H1 (cell line): ENCODE data around the gene QSOX2. TPM values are rescaled to one million over a fixed set of nuclear protein-coding genes. Genes with fewer than 3 reads are reported as not detected.
"Not testable (repeated sequence)": the region's sequence is repeated elsewhere in the genome, so short reads cannot be mapped to it uniquely, and the experiment has no call there.

Source experiments
- CTCF ChIA-PET: fragments of 300-600 bp; sonication (Branson Sonifier 250); formaldehyde crosslinking; loops from one replicate; lab custom pipeline; 2021; ENCODE audit not compliant: partially characterized antibody; lab: Charles Lee
- POLR2A ChIA-PET: fragments of 300-600 bp; sonication (Branson Sonifier 250); formaldehyde crosslinking; loops from one replicate; lab custom pipeline; 2021; ENCODE audit warnings: inconsistent platforms; ENCODE audit not compliant: partially characterized antibody; lab: Charles Lee
- DNase-seq, 2 experiments: peaks; one replicate each; pipeline versions ENCODE4 v3.0.0 to v3.0.0-alpha.2; 2010 to 2022; ENCODE audit warnings: low spot score in 2 of 2, low read depth in 1 of 2, mixed read lengths in 1 of 2
- FAIRE-seq: peaks from 2 replicates; lab custom pipeline; 2011; peaks lifted over from hg19 to GRCh38; lab: Jason Lieb, UNC
- H2AFZ ChIP-seq: 2 replicates; pipeline ENCODE4 v1.8.1; 2012; ENCODE audit warnings: low read length, inconsistent platforms
- H2AK5ac ChIP-seq: 2 replicates; pipeline ENCODE4 v1.6.1; 2013; ENCODE audit warnings: low read depth, low read length
- H2BK120ac ChIP-seq: replicated peaks from 2 replicates; pipeline ENCODE3; 2013; ENCODE audit warnings: low read depth, low read length, inconsistent platforms
- H2BK12ac ChIP-seq: 2 replicates; pipeline ENCODE4 v1.6.1; 2013; ENCODE audit warnings: low read depth, low read length
- H2BK15ac ChIP-seq: 2 replicates; pipeline ENCODE4 v1.6.1; 2013; ENCODE audit warnings: low read length
- H2BK20ac ChIP-seq: 2 replicates; pipeline ENCODE4 v1.6.1; 2013; ENCODE audit warnings: low read length
- H2BK5ac ChIP-seq: 2 replicates; pipeline ENCODE4 v1.6.1; 2013; ENCODE audit warnings: low read depth, low read length
- H3K14ac ChIP-seq: 2 replicates; pipeline ENCODE4 v1.6.1; 2013; ENCODE audit warnings: inconsistent platforms; ENCODE audit not compliant: insufficient read length
- H3K18ac ChIP-seq: 2 replicates; pipeline ENCODE4 v1.6.1; 2013; ENCODE audit warnings: low read length; ENCODE audit errors: extremely low read depth
- H3K23ac ChIP-seq: 2 replicates; pipeline ENCODE4 v1.6.1; 2013; ENCODE audit warnings: inconsistent platforms; ENCODE audit not compliant: insufficient read length
- H3K23me2 ChIP-seq: 2 replicates; pipeline ENCODE4 v1.6.1; 2013; ENCODE audit warnings: low read depth, low read length
- H3K27ac ChIP-seq: 2 replicates; pipeline ENCODE4 v1.6.1; 2011; ENCODE audit warnings: low read depth, low read length, inconsistent platforms
- H3K27me3 ChIP-seq, 4 experiments: replicated peaks in 1 of 4; 1 replicate in 1 of 4; 2 replicates in 3 of 4; pipeline versions ENCODE4 v1.6.1 to v1.8.1; 2011 to 2013; ENCODE audit warnings: low read length in 3 of 4, mild to moderate bottlenecking in 3 of 4, inconsistent platforms in 2 of 4, mixed read lengths in 2 of 4, moderate library complexity in 1 of 4; ENCODE audit not compliant: control insufficient read depth in 3 of 4, insufficient read depth in 3 of 4; ENCODE audit errors: extremely low read depth in 1 of 4
- H3K36me3 ChIP-seq, 4 experiments: 2 replicates each; pipeline versions ENCODE4 v1.6.1 to v1.8.1; 2011 to 2013; ENCODE audit warnings: mild to moderate bottlenecking in 4 of 4, low read length in 3 of 4, moderate library complexity in 2 of 4, control low read depth in 1 of 4, inconsistent platforms in 1 of 4; ENCODE audit not compliant: insufficient read depth in 4 of 4, control insufficient read depth in 2 of 4
- H3K4ac ChIP-seq: replicated peaks from 2 replicates; pipeline ENCODE3; 2013; ENCODE audit warnings: low read length, low read depth, mixed read lengths, inconsistent platforms; ENCODE audit not compliant: insufficient read length
- H3K4me1 ChIP-seq, 4 experiments: replicated peaks in 1 of 4; 1 replicate in 1 of 4; 2 replicates in 3 of 4; pipeline versions ENCODE4 v1.6.1 to v1.8.1; 2011 to 2013; ENCODE audit warnings: low read length in 3 of 4, inconsistent platforms in 2 of 4, mixed read lengths in 1 of 4; ENCODE audit not compliant: insufficient read depth in 4 of 4, control insufficient read depth in 3 of 4
- H3K4me2 ChIP-seq, 2 experiments: 2 replicates each; pipeline versions ENCODE4 v1.6.1 to v1.8.1; 2011 to 2013; ENCODE audit warnings: low read depth in 2 of 2, low read length in 2 of 2, control low read depth in 1 of 2, inconsistent platforms in 1 of 2, mild to moderate bottlenecking in 1 of 2; ENCODE audit not compliant: insufficient read depth in 1 of 2
- H3K4me3 ChIP-seq, 4 experiments: fragments of 200-600, 300-600 bp in 1 of 4; sonication (generic), shearing (Covaris generic), sonication (Bioruptor Twin) in 1 of 4; 2 replicates each; pipeline versions ENCODE4 v1.5.1 to v1.8.1; 2011 to 2016; ENCODE audit warnings: low read length in 4 of 4, low read depth in 3 of 4, control low read depth in 2 of 4, inconsistent platforms in 2 of 4, mild to moderate bottlenecking in 2 of 4, mixed read lengths in 1 of 4, moderate library complexity in 1 of 4; ENCODE audit not compliant: insufficient read depth in 2 of 4; ENCODE audit errors: extremely low read depth in 1 of 4
- H3K56ac ChIP-seq: replicated peaks from 2 replicates; pipeline ENCODE3; 2013; ENCODE audit warnings: low read depth, mild to moderate bottlenecking, mixed read lengths, low read length, inconsistent platforms; ENCODE audit not compliant: insufficient read length
- H3K79me1 ChIP-seq: 2 replicates; pipeline ENCODE4 v1.6.1; 2013; ENCODE audit warnings: low read depth, low read length, control low read depth
- H3K79me2 ChIP-seq, 2 experiments: 2 replicates each; pipeline versions ENCODE4 v1.6.1 to v1.8.1; 2012 to 2013; ENCODE audit warnings: low read length in 2 of 2, mild to moderate bottlenecking in 2 of 2, inconsistent platforms in 1 of 2; ENCODE audit not compliant: insufficient read depth in 2 of 2, control insufficient read depth in 1 of 2
- H3K9ac ChIP-seq, 4 experiments: replicated peaks in 1 of 4; 1 replicate in 1 of 4; 2 replicates in 3 of 4; pipeline versions ENCODE4 v1.6.1 to v1.8.1; 2011 to 2013; ENCODE audit warnings: low read depth in 3 of 4, low read length in 3 of 4, control low read depth in 2 of 4, mild to moderate bottlenecking in 2 of 4, moderate library complexity in 2 of 4, inconsistent platforms in 1 of 4; ENCODE audit errors: extremely low read depth in 1 of 4
- H3K9me3 ChIP-seq, 2 experiments: 2 replicates each; pipeline versions ENCODE4 v1.6.1 to v1.8.1; 2012 to 2013; ENCODE audit warnings: mild to moderate bottlenecking in 2 of 2, moderate library complexity in 2 of 2, control low read depth in 1 of 2, inconsistent platforms in 1 of 2, low read depth in 1 of 2, low read length in 1 of 2, mixed read lengths in 1 of 2; ENCODE audit not compliant: insufficient read depth in 2 of 2
- H4K20me1 ChIP-seq, 2 experiments: replicated peaks in 1 of 2; 2 replicates each; pipeline versions ENCODE3 to v1.8.1; 2011 to 2013; ENCODE audit warnings: inconsistent platforms in 2 of 2, low read length in 2 of 2, mild to moderate bottlenecking in 1 of 2; ENCODE audit not compliant: insufficient read depth in 2 of 2, control insufficient read depth in 1 of 2
- H4K5ac ChIP-seq: 2 replicates; pipeline ENCODE4 v1.6.1; 2013; ENCODE audit warnings: low read length, low read depth, mixed read lengths, inconsistent platforms; ENCODE audit not compliant: insufficient read length
- H4K8ac ChIP-seq: 2 replicates; pipeline ENCODE4 v1.8.0; 2013; ENCODE audit warnings: mild to moderate bottlenecking, moderate library complexity, low read length, inconsistent platforms; ENCODE audit not compliant: insufficient read depth; ENCODE audit errors: extremely low read depth
- H4K91ac ChIP-seq: replicated peaks from 2 replicates; pipeline ENCODE3; 2013; ENCODE audit warnings: low read length, mixed read lengths, inconsistent platforms; ENCODE audit not compliant: insufficient read length
- WGBS, 2 experiments: shearing (Covaris generic) in 1 of 2; methylation state at CpG; one replicate each; pipeline versions ENCODE4 v1.1.6 to v1.1.7; 2013 to 2015; ENCODE audit warnings: low lambda C conversion rate in 2 of 2, mixed read lengths in 2 of 2, inconsistent platforms in 1 of 2, low coverage in 1 of 2, missing lambda C conversion rate in 1 of 2; ENCODE audit not compliant: insufficient replicate concordance in 2 of 2, insufficient coverage in 1 of 2, insufficient read length in 1 of 2; ENCODE audit errors: extremely low coverage in 1 of 2, missing lambda C conversion rate in 1 of 2; 5-methylcytosine and 5-hydroxymethylcytosine counted together
- polyA plus RNA-seq, 7 experiments: library from polyadenylated mRNA; depleted of rRNA in 3 of 7; stranded (reverse) in 5 of 7; unstranded in 2 of 7; fragments of >200 nt in 5 of 7; fragments of 200-250 nt in 2 of 7; gene quantifications; 1 replicate in 5 of 7; 2 replicates in 1 of 7; 4 replicates in 1 of 7; pipeline versions ENCODE4 v1.2.1 to v1.2.3, GENCODE V29; 2011 to 2013; ENCODE audit warnings: missing spikeins in 2 of 7, mixed read lengths in 2 of 7
- total RNA-seq: library from RNA; stranded (reverse); fragmentation: NEBNext Ultra II Directional; extraction: Animal tissue kit (Norgen Biotek cat#: 25700); gene quantifications from 2 replicates; pipeline ENCODE4 v1.2.1, GENCODE V29; 2021

Gene QSOX2
- total and polyA plus RNA-seq, 2 of the 8 experiments (the other 6 are each of a cell fraction or from before 2014, with no cell fraction given): 18.0 to 28.6 TPM

GRCh38 chr9:136236471-136237410, 8.9 kb downstream of the QSOX2 start:
- H4K5ac ChIP-seq, H2BK20ac ChIP-seq, H3K4me1 ChIP-seq, H2BK120ac ChIP-seq, H3K4ac ChIP-seq, H3K23ac ChIP-seq, FAIRE-seq, H3K18ac ChIP-seq, H2BK15ac ChIP-seq, H2BK5ac ChIP-seq, H2BK12ac ChIP-seq, H3K14ac ChIP-seq, H2AK5ac ChIP-seq, H3K23me2 ChIP-seq, H3K56ac ChIP-seq, H3K27ac ChIP-seq, H3K4me2 ChIP-seq, H3K27me3 ChIP-seq, DNase-seq, H3K4me3 ChIP-seq, H3K9me3 ChIP-seq, POLR2A ChIA-PET, H2AFZ ChIP-seq, H4K91ac ChIP-seq, H3K9ac ChIP-seq, H4K8ac ChIP-seq: not testable (repeated sequence)
- peaks cover 0 to 14% (median 4%) of the 10 kb centered on the region in 4 experiments; a peak in 3 of 8 replicates for H3K36me3 ChIP-seq
- whole genome bisulfite sequencing, 2 experiments: 94% methylated on average over 35 of the region's 43 CpGs; no CpG with 5 or more reads in 1 of the 2 experiments
- H4K20me1 ChIP-seq: peaks cover 22 to 25% of the 10 kb centered on the region in 2 experiments
- peaks cover 9 to 83% of the 10 kb centered on the region in 2 experiments; a peak in 3 of 4 replicates for H3K79me2 ChIP-seq
- CTCF ChIA-PET: interaction anchor here (0.7 to 1.8 kb wide), 4 partner anchors 11 to 66 kb away, joined by 3 to 10 read pairs (median 7); no protein-coding TSS in a partner anchor
- H3K79me1 ChIP-seq: peaks cover 34% of the 10 kb centered on the region
